Prostate gland (tissue), 2 donors: ENCODE data around the gene ABCA13. TPM values are rescaled to one million over a fixed set of nuclear protein-coding genes. Genes with fewer than 3 reads are reported as not detected.

Experiments
- DNase-seq: peaks from one replicate; pipeline ENCODE4 v3.0.0-alpha.2; 2019; ENCODE audit warnings: low spot score
- H3K27ac ChIP-seq, 2 donors: fragments of 200-600 bp; sonication (generic); 2 replicates each; pipeline ENCODE4 v1.5.1; 2017 to 2019
- H3K27me3 ChIP-seq: fragments of 200-600 bp; sonication (generic); replicated peaks from 2 replicates; pipeline ENCODE4 v1.5.1; 2019; ENCODE audit not compliant: insufficient read depth
- H3K36me3 ChIP-seq, 2 donors: fragments of 200-600 bp; sonication (generic); 1 replicate in 1 of 2; 2 replicates in 1 of 2; pipeline versions ENCODE4 v1.5.1 to v1.8.1; 2017 to 2019
- H3K4me1 ChIP-seq: fragments of 200-600 bp; sonication (generic); replicated peaks from 2 replicates; pipeline ENCODE4 v1.5.1; 2019
- H3K4me3 ChIP-seq, 2 donors: fragments of 200-600 bp; sonication (generic); 2 replicates each; pipeline ENCODE4 v1.5.1; 2017 to 2019
- H3K9me3 ChIP-seq: fragments of 200-600 bp; sonication (generic); 2 replicates; pipeline ENCODE4 v1.5.1; 2017
- CTCF ChIP-seq, 4 experiments: fragments of 200-600 bp in 2 of 4; fragments of 450-650 bp in 2 of 4; sonication (generic) in 2 of 4; IDR thresholded peaks; 1 replicate in 3 of 4; 2 replicates in 1 of 4; pipeline ENCODE4 v1.5.1; 2016 to 2019; ENCODE audit warnings: antibody characterized with exemption in 4 of 4, mild to moderate bottlenecking in 2 of 4, moderate library complexity in 2 of 4
- POLR2A ChIP-seq: fragments of 450-650 bp; IDR thresholded peaks from one replicate; pipeline ENCODE4 v1.6.1; 2016; ENCODE audit warnings: antibody characterized with exemption, mild to moderate bottlenecking
- POLR2AphosphoS5 ChIP-seq: sonication (generic); formaldehyde crosslinking; IDR thresholded peaks from one replicate; pipeline ENCODE4 v1.6.1; 2017; ENCODE audit warnings: antibody characterized with exemption
- WGBS: methylation state at CpG from one replicate; pipeline ENCODE4 v1.1.5; 2018; 5-methylcytosine and 5-hydroxymethylcytosine counted together
- intact Hi-C: fragments of 100-400 bp; cut with DNase I; formaldehyde crosslinking; loops from one replicate; pipeline ENCODE4 v1.14.2; 2022
- total RNA-seq, 2 donors: library from RNA; depleted of rRNA; stranded (reverse); fragments of >200 nt; gene quantifications; one replicate each; pipeline ENCODE4 v1.1.0, GENCODE V29; 2016

The ABCA13 gene
- total RNA-seq, 2 donors from 2014 or later = 0.14 to 3.5 TPM

GRCh38 chr7:48548667-48549066 lies 377.4 kb downstream of the ABCA13 start:
- no peaks in the 10 kb centered on the region for H3K4me1 ChIP-seq
- no peak overlapping the region for H3K27ac ChIP-seq
- no peaks in the 10 kb centered on the region for H3K36me3 ChIP-seq
- H3K4me3 ChIP-seq = no peak overlapping the region
- H3K9me3 ChIP-seq = no peaks in the 10 kb centered on the region
- no peaks in the 10 kb centered on the region for H3K27me3 ChIP-seq
- intact Hi-C loops = no loop called here
- DNase-seq = no peak
- TF ChIP-seq POLR2A = no peak
- TF ChIP-seq CTCF (IDR thresholded peaks at IDR 0.05) = no peak
- TF ChIP-seq POLR2AphosphoS5 = no peak
- WGBS = 88% methylated on average over 2 of the region's 2 CpGs

GRCh38 chr7:48551652-48552051 lies 380.4 kb downstream of the ABCA13 start:
- Histone ChIP-seq H3K9me3 (no peaks in the 10 kb centered on the region), H3K4me1 (no peaks in the 10 kb centered on the region), H3K4me3 (no peak overlapping the region), H3K27me3 (no peaks in the 10 kb centered on the region), H3K27ac (no peak overlapping the region), H3K36me3 (no peaks in the 10 kb centered on the region)
- intact Hi-C loops = no loop called here
- TF ChIP-seq POLR2AphosphoS5 (no peak), POLR2A (no peak), CTCF (IDR thresholded peaks at IDR 0.05) (no peak)
- DNase-seq = no peak

GRCh38 chr7:48563334-48563733 lies 392.1 kb downstream of the ABCA13 start:
- Histone ChIP-seq H3K4me1 (no peaks in the 10 kb centered on the region), H3K36me3 (no peaks in the 10 kb centered on the region), H3K4me3 (no peak overlapping the region), H3K9me3 (no peaks in the 10 kb centered on the region), H3K27ac (no peak overlapping the region), H3K27me3 (no peaks in the 10 kb centered on the region)
- intact Hi-C loops = no loop called here
- whole genome bisulfite sequencing = 54% methylated on average over 1 of the region's 1 CpG
- TF ChIP-seq POLR2AphosphoS5 (no peak), CTCF (IDR thresholded peaks at IDR 0.05) (no peak), POLR2A (no peak)
- DNase-seq = no peak

GRCh38 chr7:48575516-48575915 lies 404.3 kb downstream of the ABCA13 start:
- no peaks in the 10 kb centered on the region for H3K36me3 ChIP-seq
- no peaks in the 10 kb centered on the region for H3K4me1 ChIP-seq
- DNase-seq = no peak
- no peak for TF ChIP-seq POLR2A
- no peak for TF ChIP-seq CTCF (IDR thresholded peaks at IDR 0.05)
- TF ChIP-seq POLR2AphosphoS5 = no peak
- H3K27me3 ChIP-seq = peaks cover 2% of the 10 kb centered on the region
- intact Hi-C loops = no loop called here
- WGBS = 96% methylated on average over 2 of the region's 2 CpGs
- H3K27ac ChIP-seq = no peak overlapping the region
- H3K4me3 ChIP-seq = no peak overlapping the region
- no peaks in the 10 kb centered on the region for H3K9me3 ChIP-seq

GRCh38 chr7:48587475-48587874 lies 416.2 kb downstream of the ABCA13 start:
- H3K4me1 ChIP-seq = no peaks in the 10 kb centered on the region

More at GRCh38 chr7:48587475-48587874, 416.2 kb downstream of the ABCA13 start:
- no peaks in the 10 kb centered on the region for H3K9me3 ChIP-seq
- TF ChIP-seq CTCF (IDR thresholded peaks at IDR 0.05) = no peak
- TF ChIP-seq POLR2AphosphoS5 = no peak
- TF ChIP-seq POLR2A = no peak
- H3K27ac ChIP-seq = no peak overlapping the region
- no peaks in the 10 kb centered on the region for H3K27me3 ChIP-seq
- intact Hi-C loops = no loop called here
- H3K36me3 ChIP-seq = no peaks in the 10 kb centered on the region
- no peak for DNase-seq
- no peak overlapping the region for H3K4me3 ChIP-seq
